ENCODE measurements around the gene BBS9. TPM values are rescaled to one million over a fixed set of nuclear protein-coding genes. Genes with fewer than 3 reads are reported as not detected.
"Not testable (repeated sequence)": the region's sequence is repeated elsewhere in the genome, so short reads cannot be mapped to it uniquely, and the experiment has no call there.

BBS9 gene
- total RNA-seq, 2 donors from 2014 or later: 9.3 to 10.9 TPM

DNA sequence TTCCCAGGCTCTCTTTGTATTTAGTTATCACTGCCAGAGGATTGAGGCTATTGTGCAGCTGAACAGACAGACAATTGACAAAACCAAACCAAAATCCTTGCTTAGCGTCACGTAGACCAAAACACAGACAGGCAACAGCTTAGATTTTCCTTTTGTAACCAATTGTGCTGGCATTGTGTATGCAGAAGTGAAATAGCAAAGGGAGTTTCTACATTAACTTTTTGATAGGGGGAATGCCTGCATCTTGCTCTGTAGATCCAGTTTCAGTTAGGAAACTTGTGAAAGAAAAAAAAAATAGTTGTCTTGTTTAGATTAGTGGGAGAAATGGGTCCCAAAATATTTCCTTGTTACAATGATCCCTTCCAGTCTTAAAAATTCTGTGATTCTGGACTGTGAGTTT lies 333.8 kb downstream of the BBS9 start:
- H3K4me1 ChIP-seq: no peaks in the 10 kb centered on the region
- intact Hi-C loops (cut with DNase I): no loop called here
- H3K27me3 ChIP-seq: no peaks in the 10 kb centered on the region
- TF ChIP-seq, protein P1, sequence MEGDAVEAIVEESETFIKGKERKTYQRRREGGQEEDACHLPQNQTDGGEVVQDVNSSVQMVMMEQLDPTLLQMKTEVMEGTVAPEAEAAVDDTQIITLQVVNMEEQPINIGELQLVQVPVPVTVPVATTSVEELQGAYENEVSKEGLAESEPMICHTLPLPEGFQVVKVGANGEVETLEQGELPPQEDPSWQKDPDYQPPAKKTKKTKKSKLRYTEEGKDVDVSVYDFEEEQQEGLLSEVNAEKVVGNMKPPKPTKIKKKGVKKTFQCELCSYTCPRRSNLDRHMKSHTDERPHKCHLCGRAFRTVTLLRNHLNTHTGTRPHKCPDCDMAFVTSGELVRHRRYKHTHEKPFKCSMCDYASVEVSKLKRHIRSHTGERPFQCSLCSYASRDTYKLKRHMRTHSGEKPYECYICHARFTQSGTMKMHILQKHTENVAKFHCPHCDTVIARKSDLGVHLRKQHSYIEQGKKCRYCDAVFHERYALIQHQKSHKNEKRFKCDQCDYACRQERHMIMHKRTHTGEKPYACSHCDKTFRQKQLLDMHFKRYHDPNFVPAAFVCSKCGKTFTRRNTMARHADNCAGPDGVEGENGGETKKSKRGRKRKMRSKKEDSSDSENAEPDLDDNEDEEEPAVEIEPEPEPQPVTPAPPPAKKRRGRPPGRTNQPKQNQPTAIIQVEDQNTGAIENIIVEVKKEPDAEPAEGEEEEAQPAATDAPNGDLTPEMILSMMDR (IDR thresholded peaks at IDR 0.05): no peak
- no peak overlapping the region for H3K9ac ChIP-seq (ENCODE audit: low read depth in 2 of 2, low read length in 2 of 2)
- H3K27ac ChIP-seq: no peak overlapping the region
- H3K9me3 ChIP-seq: no peaks in the 10 kb centered on the region
- no peak overlapping the region for H3K4me3 ChIP-seq
- no peak for DNase-seq
- no peaks in the 10 kb centered on the region for H3K36me3 ChIP-seq

DNA sequence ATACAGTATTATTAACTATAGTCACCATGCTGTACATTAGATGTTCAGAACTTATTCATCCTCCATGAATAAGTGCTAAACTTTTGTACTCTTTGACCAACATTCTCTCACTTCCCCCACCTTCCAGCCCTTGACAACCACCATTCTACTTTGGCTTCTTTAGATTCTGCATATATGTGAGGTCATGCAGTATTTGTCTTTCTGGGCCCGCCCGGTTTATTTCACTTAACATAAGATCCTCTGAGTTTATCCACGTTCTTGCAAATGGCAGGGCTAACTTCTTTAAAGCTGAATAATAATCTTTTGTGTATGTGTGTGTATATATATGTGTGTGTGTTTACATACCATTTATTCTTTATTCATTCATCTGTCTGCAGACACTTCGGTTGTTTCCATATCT lies 336.8 kb downstream of the BBS9 start:
- DNase-seq: no peak
- TF ChIP-seq, protein P1 (IDR thresholded peaks at IDR 0.05): no peak
- Histone ChIP-seq H3K27me3 (no peaks in the 10 kb centered on the region), H3K9me3 (no peaks in the 10 kb centered on the region), H3K9ac (ENCODE audit: low read depth in 2 of 2, low read length in 2 of 2) (no peak overlapping the region), H3K4me3 (no peak overlapping the region), H3K36me3 (no peaks in the 10 kb centered on the region), H3K4me1 (no peaks in the 10 kb centered on the region), H3K27ac (no peak overlapping the region)
- intact Hi-C loops (cut with DNase I): no loop called here

DNA sequence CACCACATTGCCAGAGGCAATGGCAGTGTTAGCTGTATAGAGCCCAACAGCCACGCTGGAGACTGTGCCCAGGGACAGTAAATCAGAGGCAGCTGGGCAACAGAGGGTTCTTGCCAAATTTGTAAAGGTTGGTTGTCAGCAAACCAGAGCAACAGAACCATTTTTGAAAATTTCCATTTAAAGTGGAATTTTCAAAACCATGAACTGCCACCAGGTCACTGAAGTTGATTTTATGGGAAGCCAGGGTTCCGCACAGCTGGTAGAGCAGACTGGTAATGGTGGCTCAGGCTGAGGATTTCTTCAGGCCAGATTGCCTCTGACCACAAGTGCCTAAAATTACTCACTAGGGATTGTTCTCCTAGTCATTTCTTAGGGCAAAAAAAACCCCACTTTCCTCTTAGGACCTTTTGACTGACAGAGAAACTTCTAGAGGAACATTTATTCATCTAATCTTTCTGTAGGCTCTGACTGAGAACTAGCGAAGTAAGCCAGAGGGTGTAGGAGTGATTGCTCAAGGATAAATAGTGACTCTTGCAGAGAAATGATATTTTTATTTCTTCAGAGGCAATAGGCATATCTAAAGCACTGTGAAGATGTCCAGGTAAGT lies 342.4 kb downstream of the BBS9 start:
- Histone ChIP-seq H3K4me3 (no peak overlapping the region), H3K36me3 (no peaks in the 10 kb centered on the region), H3K27ac (no peak overlapping the region), H3K9me3 (no peaks in the 10 kb centered on the region), H3K27me3 (no peaks in the 10 kb centered on the region), H3K4me1 (no peaks in the 10 kb centered on the region), H3K9ac (ENCODE audit: low read depth in 2 of 2, low read length in 2 of 2) (no peak overlapping the region)
- TF ChIP-seq, protein P1 (IDR thresholded peaks at IDR 0.05): no peak
- intact Hi-C loops (cut with DNase I): no loop called here
- DNase-seq: no peak

DNA sequence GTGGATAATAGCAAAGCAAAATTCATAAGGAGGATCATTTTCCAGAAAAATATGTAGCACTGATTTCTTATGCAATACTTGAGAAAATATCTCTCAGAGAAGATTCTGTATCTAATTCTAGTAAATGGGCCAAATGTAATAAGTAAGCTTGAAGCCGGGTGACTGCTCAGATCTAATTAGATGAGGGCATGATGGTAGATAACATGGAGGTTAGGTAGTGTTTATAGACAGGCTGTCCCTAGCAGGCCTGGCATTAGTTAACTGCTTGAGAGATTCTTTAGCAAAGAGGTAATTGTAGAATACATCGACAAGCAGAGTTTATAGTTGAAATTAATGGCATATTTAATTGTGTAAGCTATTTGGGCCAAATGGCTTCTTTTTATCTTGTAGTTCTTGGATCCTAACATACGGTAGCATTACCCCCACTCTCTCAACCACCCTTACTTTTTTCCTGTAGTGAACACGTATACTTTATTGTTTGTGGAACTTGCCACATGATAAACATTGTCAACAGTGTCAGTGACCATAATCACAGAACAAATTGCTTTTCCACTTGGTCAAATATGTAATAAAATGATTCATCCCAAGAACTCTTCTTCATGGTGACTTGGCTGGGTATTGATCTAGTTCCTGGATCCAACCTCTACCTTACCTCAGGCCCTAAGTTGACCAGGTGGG lies 343.1 kb downstream of the BBS9 start:
- no peak overlapping the region for H3K4me3 ChIP-seq
- H3K9ac ChIP-seq (ENCODE audit: low read depth in 2 of 2, low read length in 2 of 2): no peak overlapping the region
- intact Hi-C loops (cut with DNase I): no loop called here
- no peaks in the 10 kb centered on the region for H3K9me3 ChIP-seq
- no peak overlapping the region for H3K27ac ChIP-seq
- H3K27me3 ChIP-seq: no peaks in the 10 kb centered on the region
- TF ChIP-seq, protein P1 (IDR thresholded peaks at IDR 0.05): no peak
- no peak for DNase-seq
- H3K4me1 ChIP-seq: no peaks in the 10 kb centered on the region
- H3K36me3 ChIP-seq: no peaks in the 10 kb centered on the region

DNA sequence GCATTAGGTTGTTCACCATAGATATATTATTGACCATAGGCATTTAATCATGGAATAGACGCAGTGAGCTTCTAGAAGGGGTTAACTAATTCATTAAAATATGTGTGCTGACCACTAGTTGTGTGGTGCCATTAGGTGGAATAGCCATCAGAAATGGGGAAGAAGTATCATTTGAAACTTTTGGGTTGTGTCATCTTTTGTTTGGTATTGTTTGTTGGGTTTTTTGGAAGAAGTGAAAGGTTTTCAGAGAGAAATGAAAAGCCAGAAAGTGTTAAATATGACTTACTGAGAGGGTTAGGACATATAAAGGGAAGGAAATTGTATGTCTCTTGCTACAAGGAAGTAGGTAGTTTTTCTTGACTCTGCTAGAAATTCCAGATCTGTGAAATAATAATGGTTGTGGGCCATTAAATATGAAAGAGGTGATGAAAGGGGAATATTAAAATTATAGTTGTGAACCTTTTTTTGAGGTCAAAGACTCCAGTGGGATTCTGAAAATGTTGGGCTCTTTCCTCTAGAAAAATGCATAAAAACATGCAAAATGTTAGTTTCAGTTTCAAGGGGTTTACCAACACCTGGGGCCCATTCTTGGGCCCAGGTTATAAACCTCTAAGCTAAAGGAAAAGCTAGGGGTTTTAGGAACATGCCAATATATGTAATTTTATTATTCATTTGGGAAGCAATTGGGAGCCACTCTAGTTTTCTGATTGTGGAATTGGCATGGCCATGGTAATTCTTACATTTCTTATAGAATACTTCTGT lies 348.5 kb downstream of the BBS9 start:
- no peaks in the 10 kb centered on the region for H3K9me3 ChIP-seq
- H3K4me1 ChIP-seq: no peaks in the 10 kb centered on the region
- no peak for DNase-seq
- H3K27me3 ChIP-seq: no peaks in the 10 kb centered on the region
- TF ChIP-seq, protein P1 (IDR thresholded peaks at IDR 0.05): no peak
- H3K4me3 ChIP-seq: no peak overlapping the region
- intact Hi-C loops (cut with DNase I): no loop called here
- H3K36me3 ChIP-seq: no peaks in the 10 kb centered on the region
- no peak overlapping the region for H3K27ac ChIP-seq
- no peak overlapping the region for H3K9ac ChIP-seq (ENCODE audit: low read depth in 2 of 2, low read length in 2 of 2)

DNA sequence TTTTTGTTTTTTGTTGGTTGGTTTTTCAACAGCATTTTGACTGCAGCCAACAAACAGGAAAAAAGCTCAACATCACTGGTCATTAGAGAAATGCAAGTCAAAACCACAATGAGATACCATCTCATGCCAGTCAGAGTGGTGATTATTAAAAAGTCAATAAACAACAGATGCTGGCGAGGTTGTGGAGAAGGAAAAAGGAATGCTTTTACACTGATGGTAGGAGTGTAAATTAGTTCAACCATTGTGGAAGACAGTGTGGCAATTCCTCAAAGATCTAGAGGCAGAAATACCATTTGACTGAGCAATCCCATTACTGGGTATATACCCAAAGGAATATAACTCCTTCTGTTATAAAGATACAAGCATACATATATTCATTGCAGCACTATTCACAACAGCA lies 355.1 kb downstream of the BBS9 start:
- H3K4me1 ChIP-seq; H3K9me3 ChIP-seq; H3K4me3 ChIP-seq; H3K36me3 ChIP-seq; H3K9ac ChIP-seq (ENCODE audit: low read depth in 2 of 2, low read length in 2 of 2); intact Hi-C loops (cut with DNase I); H3K27me3 ChIP-seq; DNase-seq; H3K27ac ChIP-seq: not testable (repeated sequence)

Measured in colonic mucosa (tissue), 4 donors.